Measurements from ENCODE around the gene EBI3.
A peak's percentile ranks its signal among the peaks of the same experiment; 100 is the strongest.
"Not testable (repeated sequence)": the region's sequence is repeated elsewhere in the genome, so short reads cannot be mapped to it uniquely, and the experiment has no call there.

EBI3 gene

GRCh38 chr19:4232614-4233281 lies 3.4 kb downstream of the EBI3 start:
- no peak for DNase-seq (ENCODE audit: low read depth, low spot score)
- no peak overlapping the region for H3K27ac ChIP-seq

GRCh38 chr19:4233282-4233853 lies 4.0 kb downstream of the EBI3 start:
- no peak for DNase-seq (ENCODE audit: low read depth, low spot score)
- H3K27ac ChIP-seq, result no peak overlapping the region

- DNase-seq (ENCODE audit: low read depth, low spot score), result no peak
- no peak overlapping the region for H3K27ac ChIP-seq
Measured at GRCh38 chr19:4234142-4234861, 5.0 kb downstream of the EBI3 start.

DNA sequence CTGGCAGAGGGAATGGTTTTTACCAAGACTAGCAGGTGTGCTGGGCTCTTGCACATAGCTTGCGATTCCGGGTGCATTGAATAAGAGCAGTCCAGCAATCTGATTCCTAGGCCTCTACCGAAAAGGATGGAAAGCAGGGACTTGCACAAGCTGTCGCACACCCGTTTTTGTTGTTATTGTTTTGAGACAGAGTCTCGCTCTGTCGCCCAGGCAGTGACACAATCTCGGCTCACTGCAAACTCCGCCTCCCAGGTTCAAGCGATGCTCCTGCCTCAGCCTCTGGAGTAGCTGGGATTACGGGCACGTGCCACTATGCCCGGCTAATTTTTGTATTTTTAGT lies 5.5 kb downstream of the EBI3 start:
- H3K27ac ChIP-seq, result no peak overlapping the region
- no peak for DNase-seq (ENCODE audit: low read depth, low spot score)

- H3K27ac ChIP-seq; DNase-seq (ENCODE audit: low read depth, low spot score): not testable (repeated sequence)
Measured at GRCh38 chr19:4237510-4237909, 8.2 kb downstream of the EBI3 start.

DNA sequence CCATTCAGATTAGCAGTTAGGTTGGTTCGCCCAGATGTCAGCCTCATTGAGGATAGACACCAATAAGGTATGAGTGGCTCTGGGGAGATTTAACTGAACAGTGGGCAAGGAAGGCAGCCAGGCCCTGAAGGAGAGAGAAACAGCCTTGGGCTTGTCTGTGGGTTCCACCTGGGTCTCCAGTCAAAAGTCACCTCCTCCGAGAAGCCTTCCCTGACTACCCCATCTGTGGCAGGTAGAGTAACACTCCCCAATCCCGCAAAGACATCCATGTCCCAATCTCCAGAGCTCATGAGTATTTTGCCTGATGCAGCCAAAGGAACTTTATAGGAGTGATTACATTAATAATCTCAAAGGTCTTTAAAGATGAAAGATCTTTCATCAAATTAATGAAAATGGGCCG lies 9.5 kb downstream of the EBI3 start:
- H3K27ac ChIP-seq, result no peak overlapping the region
- DNase-seq (ENCODE audit: low read depth, low spot score), result no peak

DNA sequence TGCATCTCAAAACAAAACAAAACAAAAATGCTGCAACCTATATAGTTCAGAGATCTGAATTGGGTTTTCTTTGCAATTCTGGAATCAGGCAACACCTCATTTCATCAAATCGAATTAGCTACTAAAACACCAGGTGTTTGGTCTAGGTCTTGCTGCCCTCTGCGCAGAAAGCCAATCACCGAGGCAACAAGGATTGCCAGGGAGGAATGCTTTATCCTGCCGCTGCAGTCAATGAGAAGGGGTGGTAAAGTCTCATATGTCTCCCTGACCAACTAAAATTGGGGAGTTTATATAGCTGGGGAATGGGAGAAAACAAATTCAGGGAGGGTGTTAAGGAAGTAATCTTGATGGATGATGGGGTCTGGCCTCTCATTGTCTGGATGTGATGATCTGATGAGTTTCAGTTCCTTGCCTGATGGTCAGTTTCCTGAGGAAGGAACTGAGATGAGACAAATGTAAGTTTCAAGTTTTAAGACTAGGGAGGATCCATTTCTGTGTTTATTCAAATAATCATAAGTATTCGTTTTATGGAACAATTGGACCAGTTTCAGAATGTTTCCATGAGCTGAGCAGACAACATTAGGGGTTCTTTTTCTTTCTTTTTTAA lies 12.6 kb downstream of the EBI3 start:
- DNase-seq (ENCODE audit: low read depth, low spot score), result no peak
- no peak overlapping the region for H3K27ac ChIP-seq

DNA sequence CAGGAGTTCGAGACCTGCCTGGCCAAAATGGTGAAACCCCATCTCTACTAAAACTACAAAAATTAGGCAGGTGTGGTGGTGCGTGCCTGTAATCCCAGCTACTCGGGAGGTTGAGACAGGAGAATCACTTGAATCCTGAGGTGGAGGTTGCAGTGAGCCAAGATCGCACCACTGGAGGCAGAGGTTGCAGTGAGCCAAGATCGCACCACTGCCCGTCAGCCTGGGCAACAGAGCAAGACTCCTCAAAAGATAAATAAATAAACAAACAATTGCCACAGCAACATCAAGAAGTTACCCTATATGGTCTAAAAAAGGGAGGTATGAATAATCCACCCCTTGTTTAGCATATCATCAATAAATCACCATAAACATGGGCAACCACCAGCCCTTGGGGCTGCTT lies 16.6 kb downstream of the EBI3 start:
- H3K27ac ChIP-seq, result peak overlapping the region; percentile 84
- DNase-seq (ENCODE audit: low read depth, low spot score), result not testable (repeated sequence)

GRCh38 chr19:4246767-4247593 lies 17.7 kb downstream of the EBI3 start, which contains the start of gene YJU2:
TSS of gene YJU2 (plus strand) at chr19:4247080. CDS start at chr19:4247147, 67 bp downstream.
- peak within 1 kb of the TSS; percentile 84 for H3K27ac ChIP-seq
- peak; percentile 96 for DNase-seq (ENCODE audit: low read depth, low spot score)

GRCh38 chr19:4256563-4256962 lies 27.2 kb downstream of the EBI3 start:
- no peak for DNase-seq (ENCODE audit: low read depth, low spot score)
- H3K27ac ChIP-seq, result no peak overlapping the region

GRCh38 chr19:4257025-4257424 lies 27.7 kb downstream of the EBI3 start:
- no peak for DNase-seq (ENCODE audit: low read depth, low spot score)
- no peak overlapping the region for H3K27ac ChIP-seq

- DNase-seq (ENCODE audit: low read depth, low spot score), result no peak
- H3K27ac ChIP-seq, result no peak overlapping the region
Measured at GRCh38 chr19:4258181-4258580, 28.9 kb downstream of the EBI3 start.

DNA sequence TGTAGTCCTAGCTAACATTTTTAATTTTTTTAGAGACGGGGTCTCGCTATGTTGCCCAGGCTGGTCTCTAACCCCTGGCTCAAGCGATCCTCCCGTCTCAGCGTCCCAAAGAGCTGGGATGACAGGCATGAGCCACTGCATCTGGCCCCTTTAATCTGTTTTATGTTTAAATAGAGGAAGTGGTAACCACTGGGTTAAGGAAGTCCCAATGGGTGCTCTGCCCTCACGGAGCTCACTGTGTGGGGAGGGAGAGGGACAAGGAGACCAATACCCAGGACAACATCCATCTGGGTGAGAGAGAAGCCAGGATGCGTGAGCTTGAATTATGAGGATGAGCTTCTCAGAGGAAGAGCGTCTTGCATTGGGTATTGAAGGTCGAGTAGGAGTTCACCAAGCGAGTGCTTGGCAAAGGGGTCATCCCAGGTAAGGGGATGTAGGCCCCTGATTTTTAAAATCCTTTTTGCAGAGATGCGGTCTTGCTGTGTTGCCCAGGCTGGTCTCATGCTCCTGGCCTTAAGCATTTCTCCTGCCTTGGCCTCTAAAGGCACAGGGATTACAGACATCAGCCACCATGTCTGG lies 31.4 kb downstream of the EBI3 start:
- no peak overlapping the region for H3K27ac ChIP-seq
- no peak for DNase-seq (ENCODE audit: low read depth, low spot score)

DNA sequence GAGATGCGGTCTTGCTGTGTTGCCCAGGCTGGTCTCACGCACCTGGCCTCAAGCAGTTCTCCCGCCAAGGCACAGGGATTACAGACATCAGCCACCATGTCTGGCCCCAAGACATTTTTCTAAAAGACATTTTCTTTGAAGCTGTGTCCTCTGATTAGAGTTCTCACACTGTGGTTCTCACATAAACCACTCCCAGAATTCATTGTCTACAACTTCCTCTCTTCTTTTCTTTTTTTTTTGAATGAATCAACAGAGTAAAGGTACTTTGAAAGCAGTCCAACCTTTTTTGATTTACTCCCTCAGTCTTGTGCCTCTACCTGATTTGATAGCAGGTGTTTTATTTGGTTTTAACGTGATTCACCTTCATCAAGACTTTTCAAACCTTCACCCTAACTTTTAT lies 35.5 kb downstream of the EBI3 start:
- DNase-seq (ENCODE audit: low read depth, low spot score), result no peak
- no peak overlapping the region for H3K27ac ChIP-seq

GRCh38 chr19:4266253-4267000 lies 37.1 kb downstream of the EBI3 start:
- H3K27ac ChIP-seq, result no peak overlapping the region

GRCh38 chr19:4267101-4267900 lies 38.0 kb downstream of the EBI3 start:
- H3K27ac ChIP-seq, result no peak overlapping the region
- no peak for DNase-seq (ENCODE audit: low read depth, low spot score)

More at GRCh38 chr19:4266253-4267000, 37.1 kb downstream of the EBI3 start:
- no peak for DNase-seq (ENCODE audit: low read depth, low spot score)

- no peak for DNase-seq (ENCODE audit: low read depth, low spot score)
- H3K27ac ChIP-seq, result no peak overlapping the region
Measured at GRCh38 chr19:4267901-4268815, 38.8 kb downstream of the EBI3 start.
